Osteoblast (primary cell): ENCODE data around the gene DEPDC1. TPM values are rescaled to one million over a fixed set of nuclear protein-coding genes. Genes with fewer than 3 reads are reported as not detected.
A peak's percentile ranks its signal among the peaks of the same experiment; 100 is the strongest.

Experiments used
- DNase-seq: peaks from one replicate; pipeline ENCODE4 v3.0.0; 2011; ENCODE audit warnings: low spot score, mixed read lengths; ENCODE audit not compliant: insufficient read length; ENCODE audit errors: missing footprints
- H2AFZ ChIP-seq: 2 replicates; pipeline ENCODE4 v1.6.0; 2011; ENCODE audit warnings: mild to moderate bottlenecking, low read length
- H3K27ac ChIP-seq: 2 replicates; pipeline ENCODE4 v1.5.1; 2011; ENCODE audit warnings: mild to moderate bottlenecking, low read depth, low read length, moderate library complexity
- H3K27me3 ChIP-seq: 2 replicates; pipeline ENCODE4 v1.6.0; 2012; ENCODE audit warnings: mild to moderate bottlenecking, control low read depth, inconsistent platforms, low read length, moderate library complexity; ENCODE audit not compliant: insufficient read depth
- H3K36me3 ChIP-seq: 2 replicates; pipeline ENCODE4 v1.5.1; 2011; ENCODE audit warnings: mild to moderate bottlenecking, low read length, control low read depth, moderate library complexity; ENCODE audit not compliant: insufficient read depth
- H3K4me1 ChIP-seq: 2 replicates; pipeline ENCODE4 v1.5.1; 2011; ENCODE audit warnings: mild to moderate bottlenecking, low read length, control low read depth, moderate library complexity; ENCODE audit not compliant: insufficient read depth
- H3K4me2 ChIP-seq: 2 replicates; pipeline ENCODE4 v1.6.0; 2011; ENCODE audit warnings: mild to moderate bottlenecking, low read length; ENCODE audit not compliant: insufficient read depth
- H3K4me3 ChIP-seq: fragments of 200-600 bp; sonication (generic); 3 replicates; pipeline ENCODE4 v1.5.1; 2012; ENCODE audit warnings: mild to moderate bottlenecking, low read length, inconsistent platforms; ENCODE audit not compliant: insufficient read depth
- H3K79me2 ChIP-seq: 2 replicates; pipeline ENCODE4 v1.6.0; 2012; ENCODE audit warnings: mild to moderate bottlenecking, low read length, control low read depth, inconsistent platforms; ENCODE audit not compliant: insufficient read depth
- H3K9me3 ChIP-seq: 2 replicates; pipeline ENCODE4 v1.5.1; 2011; ENCODE audit warnings: low read depth, low read length, control low read depth
- H4K20me1 ChIP-seq: 2 replicates; pipeline ENCODE4 v1.6.0; 2012; ENCODE audit warnings: mild to moderate bottlenecking, low read length, control low read depth; ENCODE audit not compliant: insufficient read depth
- CTCF ChIP-seq: IDR thresholded peaks from 2 replicates; pipeline ENCODE4 v1.5.1; 2011; ENCODE audit warnings: mild to moderate bottlenecking, low read depth, low read length, moderate library complexity; ENCODE audit errors: extremely low read depth
- small RNA-seq: library from RNA; depleted of rRNA; stranded (forward); fragments of <200 nt; gene quantifications from one replicate; pipeline ENCODE3, GENCODE V24; 2012
- total RNA-seq: library from RNA; depleted of rRNA; stranded (reverse); fragments of >200 nt; gene quantifications from 2 replicates; pipeline ENCODE4 v1.2.3, GENCODE V29; 2012

Gene DEPDC1
- total RNA-seq, 1 donor, result 1.4 TPM

GRCh38 chr1:68429233-68429808 lies 67.6 kb downstream of the DEPDC1 start:
- H3K4me2 ChIP-seq, result no peak overlapping the region
- no peaks in the 10 kb centered on the region for H4K20me1 ChIP-seq
- H2AFZ ChIP-seq, result no peak overlapping the region
- DNase-seq, result peak; percentile 25
- H3K79me2 ChIP-seq, result no peaks in the 10 kb centered on the region
- no peak for TF ChIP-seq CTCF
- no peaks in the 10 kb centered on the region for H3K9me3 ChIP-seq
- H3K27ac ChIP-seq, result no peak overlapping the region
- H3K36me3 ChIP-seq, result no peaks in the 10 kb centered on the region
- H3K4me1 ChIP-seq, result no peaks in the 10 kb centered on the region
- no peak overlapping the region for H3K4me3 ChIP-seq
- H3K27me3 ChIP-seq, result peaks cover 4% of the 10 kb centered on the region

GRCh38 chr1:68426594-68426993 lies 70.3 kb downstream of the DEPDC1 start:
- H4K20me1 ChIP-seq, result no peaks in the 10 kb centered on the region
- no peak overlapping the region for H2AFZ ChIP-seq
- H3K9me3 ChIP-seq, result no peaks in the 10 kb centered on the region
- H3K4me3 ChIP-seq, result no peak overlapping the region
- H3K79me2 ChIP-seq, result no peaks in the 10 kb centered on the region
- DNase-seq, result no peak
- TF ChIP-seq CTCF, result no peak
- H3K27me3 ChIP-seq, result no peaks in the 10 kb centered on the region
- no peak overlapping the region for H3K27ac ChIP-seq
- H3K36me3 ChIP-seq, result no peaks in the 10 kb centered on the region
- H3K4me1 ChIP-seq, result no peaks in the 10 kb centered on the region
- no peak overlapping the region for H3K4me2 ChIP-seq

Small RNA genes lying within 50 kb of the gene (small RNA-seq; reads per million reads assigned to genes)
- not detected for gene TXNP2

Other genes with a start within 250 kb of the DEPDC1 start
- not detected in 2 replicates for gene RPE65, start 47.1 kb downstream of the DEPDC1 start, total RNA-seq